SU-DHL-6 (cell line): Measurements from ENCODE around the gene CD38.

Experiments
- H2AFZ ChIP-seq: fragments of 200-600 bp; sonication (generic); 2 replicates; pipeline ENCODE4 v1.6.1; 2014; ENCODE audit warnings: low read depth, mild to moderate bottlenecking, moderate library complexity, mixed read lengths, antibody characterized with exemption, low read length; ENCODE audit not compliant: severe bottlenecking
- H3F3A ChIP-seq: fragments of 200-600 bp; shearing (Covaris generic); 2 replicates; pipeline ENCODE4 v1.6.0; 2016; ENCODE audit warnings: antibody characterized with exemption, mild to moderate bottlenecking; ENCODE audit not compliant: insufficient read depth
- H3K27ac ChIP-seq: fragments of 200-600 bp; sonication (generic); 2 replicates; pipeline ENCODE4 v1.5.1; 2016; ENCODE audit warnings: low read depth, mild to moderate bottlenecking, low read length, moderate library complexity, mixed read lengths
- H3K27me3 ChIP-seq: fragments of 200-600 bp; sonication (generic), shearing (Covaris generic); 2 replicates; pipeline ENCODE4 v1.6.0; 2014; ENCODE audit warnings: mild to moderate bottlenecking, low read length
- H3K36me3 ChIP-seq: fragments of 200-600 bp; sonication (generic); 2 replicates; pipeline ENCODE4 v1.6.1; 2014; ENCODE audit warnings: mild to moderate bottlenecking, low read length, mixed read lengths
- H3K4me2 ChIP-seq: fragments of 300-600, 200-600 bp; shearing (Covaris generic), sonication (generic); 2 replicates; pipeline ENCODE4 v1.6.0; 2014; ENCODE audit warnings: low read length, low read depth, mild to moderate bottlenecking; ENCODE audit not compliant: poor library complexity, severe bottlenecking
- H3K4me3 ChIP-seq: fragments of 200-600 bp; sonication (generic); 2 replicates; pipeline ENCODE4 v1.5.1; 2014; ENCODE audit warnings: antibody characterized with exemption, low read length, mild to moderate bottlenecking, mixed read lengths; ENCODE audit not compliant: insufficient read depth, poor library complexity, severe bottlenecking
- H3K79me2 ChIP-seq: fragments of 200-600 bp; sonication (generic); 2 replicates; pipeline ENCODE4 v1.6.1; 2014; ENCODE audit warnings: mild to moderate bottlenecking, low read length, moderate library complexity; ENCODE audit not compliant: insufficient read depth
- H3K9ac ChIP-seq: fragments of 200-600 bp; sonication (generic); 2 replicates; pipeline ENCODE4 v1.7.0; 2014; ENCODE audit warnings: mild to moderate bottlenecking, low read length
- H3K9me2 ChIP-seq: fragments of 200-600 bp; sonication (generic); replicated peaks from 2 replicates; pipeline ENCODE4 v1.6.1; 2014; ENCODE audit warnings: low read length; ENCODE audit not compliant: insufficient read depth
- H3K9me3 ChIP-seq: fragments of 200-600 bp; sonication (generic); 2 replicates; pipeline ENCODE4 v1.6.1; 2014; ENCODE audit warnings: low read length, mixed read lengths; ENCODE audit not compliant: insufficient read depth
- H4K20me1 ChIP-seq: fragments of 200-600 bp; sonication (generic); 2 replicates; pipeline ENCODE4 v1.6.1; 2014; ENCODE audit warnings: low read depth, mild to moderate bottlenecking, antibody characterized with exemption, low read length, moderate library complexity, mixed read lengths
- EZH2phosphoT487 ChIP-seq: fragments of 200-600 bp; sonication (generic), shearing (Covaris generic); conservative IDR thresholded peaks from 2 replicates; pipeline ENCODE4 v1.6.1; 2018; ENCODE audit warnings: mild to moderate bottlenecking, antibody characterized with exemption, low read length, moderate library complexity, mixed read lengths
- TF ChIP-seq, protein P1 (sequence below): fragments of 200-600 bp; sonication (generic); IDR thresholded peaks from one replicate; pipeline ENCODE4 v1.5.1; 2017; ENCODE audit warnings: antibody characterized with exemption, mild to moderate bottlenecking, low read length, moderate library complexity; ENCODE audit not compliant: insufficient read depth, poor library complexity, severe bottlenecking

Gene CD38

DNA sequence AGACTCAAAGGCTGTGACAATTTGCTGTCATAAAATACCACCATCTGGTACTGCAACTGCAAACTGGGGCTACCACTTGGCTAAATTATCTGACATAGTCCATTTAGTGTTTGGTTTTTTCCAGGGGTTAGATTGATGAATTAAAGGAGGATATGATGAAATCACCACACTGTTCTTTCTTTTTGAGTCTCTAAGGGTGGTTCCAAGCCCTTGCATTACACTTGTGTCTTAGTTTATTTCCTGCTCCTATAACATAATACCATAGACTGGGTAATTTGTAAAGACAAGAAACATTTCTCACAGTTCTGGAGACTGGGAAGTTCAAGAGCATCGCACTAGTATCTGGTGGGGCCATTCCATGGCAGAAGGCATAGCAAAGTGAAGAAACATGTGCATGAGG lies 32.0 kb upstream of the CD38 start:
- Histone ChIP-seq H3F3A (no peaks in the 10 kb centered on the region), H3K9me3 (peaks cover 18% of the 10 kb centered on the region; the same call in 1 of the 2 replicates), H3K79me2 (no peaks in the 10 kb centered on the region), H3K27ac (no peak overlapping the region), H3K4me3 (no peak overlapping the region), H3K4me2 (no peak overlapping the region), H3K9ac (no peak overlapping the region), H3K36me3 (peaks cover 3% of the 10 kb centered on the region; the same call in 1 of the 2 replicates), H3K27me3 (no peaks in the 10 kb centered on the region), H4K20me1 (no peaks in the 10 kb centered on the region), H3K9me2 (no peaks in the 10 kb centered on the region), H2AFZ (no peak overlapping the region)
- TF ChIP-seq, protein P1, sequence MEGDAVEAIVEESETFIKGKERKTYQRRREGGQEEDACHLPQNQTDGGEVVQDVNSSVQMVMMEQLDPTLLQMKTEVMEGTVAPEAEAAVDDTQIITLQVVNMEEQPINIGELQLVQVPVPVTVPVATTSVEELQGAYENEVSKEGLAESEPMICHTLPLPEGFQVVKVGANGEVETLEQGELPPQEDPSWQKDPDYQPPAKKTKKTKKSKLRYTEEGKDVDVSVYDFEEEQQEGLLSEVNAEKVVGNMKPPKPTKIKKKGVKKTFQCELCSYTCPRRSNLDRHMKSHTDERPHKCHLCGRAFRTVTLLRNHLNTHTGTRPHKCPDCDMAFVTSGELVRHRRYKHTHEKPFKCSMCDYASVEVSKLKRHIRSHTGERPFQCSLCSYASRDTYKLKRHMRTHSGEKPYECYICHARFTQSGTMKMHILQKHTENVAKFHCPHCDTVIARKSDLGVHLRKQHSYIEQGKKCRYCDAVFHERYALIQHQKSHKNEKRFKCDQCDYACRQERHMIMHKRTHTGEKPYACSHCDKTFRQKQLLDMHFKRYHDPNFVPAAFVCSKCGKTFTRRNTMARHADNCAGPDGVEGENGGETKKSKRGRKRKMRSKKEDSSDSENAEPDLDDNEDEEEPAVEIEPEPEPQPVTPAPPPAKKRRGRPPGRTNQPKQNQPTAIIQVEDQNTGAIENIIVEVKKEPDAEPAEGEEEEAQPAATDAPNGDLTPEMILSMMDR, result no peak
- no peak for TF ChIP-seq EZH2phosphoT487

- Histone ChIP-seq H3K4me2 (no peak overlapping the region), H4K20me1 (no peaks in the 10 kb centered on the region), H3K9me3 (peaks cover 5% of the 10 kb centered on the region; the same call in 1 of the 2 replicates), H3K79me2 (no peaks in the 10 kb centered on the region), H3F3A (no peaks in the 10 kb centered on the region), H3K9ac (no peak overlapping the region), H3K9me2 (no peaks in the 10 kb centered on the region), H3K27ac (no peak overlapping the region), H3K27me3 (no peaks in the 10 kb centered on the region), H3K4me3 (no peak overlapping the region), H3K36me3 (no peaks in the 10 kb centered on the region; the same call in 1 of the 2 replicates), H2AFZ (no peak overlapping the region)
- TF ChIP-seq EZH2phosphoT487, result no peak
- TF ChIP-seq, protein P1, result no peak
These were observed 29.1 kb upstream of the CD38 start for GRCh38 chr4:15749001-15749400.

DNA sequence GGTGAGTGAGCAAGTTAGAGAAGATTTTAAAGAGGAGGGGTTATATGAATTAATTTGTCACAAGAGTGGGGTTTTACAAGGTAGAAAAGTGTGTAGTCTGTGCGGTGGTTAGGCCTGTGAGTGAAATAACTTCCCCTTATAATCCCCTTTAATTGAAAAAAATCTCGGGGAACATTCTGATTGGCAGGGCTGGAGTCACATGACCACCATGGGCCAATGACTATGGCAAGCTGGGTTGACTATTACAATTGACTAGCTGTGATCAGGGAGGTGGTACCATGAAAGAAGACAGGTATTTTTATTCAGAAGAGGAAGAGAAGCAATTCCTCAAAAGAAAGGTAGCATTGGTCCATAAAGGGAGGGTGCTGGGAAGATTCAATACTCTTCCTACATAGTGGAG lies 27.0 kb upstream of the CD38 start:
- no peak overlapping the region for H3K9ac ChIP-seq
- no peak overlapping the region for H2AFZ ChIP-seq
- H4K20me1 ChIP-seq, result no peaks in the 10 kb centered on the region
- TF ChIP-seq, protein P1, result no peak
- no peak for TF ChIP-seq EZH2phosphoT487
- H3K36me3 ChIP-seq, result no peaks in the 10 kb centered on the region
- H3K9me2 ChIP-seq, result no peaks in the 10 kb centered on the region
- no peak overlapping the region for H3K4me3 ChIP-seq
- no peaks in the 10 kb centered on the region for H3K27me3 ChIP-seq
- no peak overlapping the region for H3K27ac ChIP-seq
- peaks cover 5% of the 10 kb centered on the region; the same call in 1 of the 2 replicates for H3K9me3 ChIP-seq
- peaks cover 11% of the 10 kb centered on the region for H3F3A ChIP-seq
- no peak overlapping the region for H3K4me2 ChIP-seq
- H3K79me2 ChIP-seq, result no peaks in the 10 kb centered on the region
